K562 (cell line): Measurements from ENCODE around the gene CCNL2. TPM values are rescaled to one million over a fixed set of nuclear protein-coding genes. Genes with fewer than 3 reads are reported as not detected.

Experiments used
- CHD2 ChIP-seq: IDR thresholded peaks from 2 replicates; pipeline ENCODE4 v1.6.1; 2011; ENCODE audit warnings: low read depth, low read length
- HDAC1 ChIP-seq, 2 experiments: fragments of 450-650 bp; IDR thresholded peaks; 2 replicates each; pipeline ENCODE4 v1.6.1; 2016 to 2017; ENCODE audit warnings: inconsistent platforms in 1 of 2, mild to moderate bottlenecking in 1 of 2, moderate library complexity in 1 of 2
- IFI16 ChIP-seq: fragments of 250-450 bp; sonication (Bioruptor Pico); IDR thresholded peaks from 2 replicates; pipeline ENCODE4 v2.1.2; 2022; ENCODE audit warnings: mild to moderate bottlenecking, inconsistent platforms
- ILF3 ChIP-seq: fragments of 450-650 bp; IDR thresholded peaks from 2 replicates; pipeline ENCODE4 v1.6.1; 2018; ENCODE audit warnings: antibody characterized with exemption, mild to moderate bottlenecking, moderate library complexity, borderline replicate concordance
- KDM5B ChIP-seq: fragments of 200-600 bp; sonication (generic); IDR thresholded peaks from 2 replicates; pipeline ENCODE4 v1.6.1; 2012; ENCODE audit warnings: low read depth, mild to moderate bottlenecking, moderate library complexity, low read length, control low read depth, inconsistent platforms; ENCODE audit not compliant: insufficient replicate concordance
- MEF2A ChIP-seq: IDR thresholded peaks from 2 replicates; pipeline ENCODE4 v1.6.1; 2011; ENCODE audit warnings: low read depth, mild to moderate bottlenecking, low read length, moderate library complexity; ENCODE audit not compliant: control insufficient read depth
- NUFIP1 ChIP-seq: fragments of 450-650 bp; IDR thresholded peaks from 2 replicates; pipeline ENCODE4 v1.6.1; 2018; ENCODE audit not compliant: partially characterized antibody
- RAD21 ChIP-seq, 2 experiments: fragments of 250-450 bp in 1 of 2; fragments of 450-650 bp in 1 of 2; sonication (Bioruptor Pico) in 1 of 2; formaldehyde crosslinking in 1 of 2; IDR thresholded peaks in 1 of 2; conservative IDR thresholded peaks in 1 of 2; 2 replicates each; pipeline versions ENCODE4 v1.4.0 to v1.8.0; 2020 to 2022; ENCODE audit warnings: mild to moderate bottlenecking in 2 of 2, moderate library complexity in 1 of 2
- ZNF717 ChIP-seq: fragments of 250-450 bp; sonication (Bioruptor Pico); IDR thresholded peaks from 2 replicates; pipeline ENCODE4 v1.5.0; 2021
- polyA plus RNA-seq, 8 experiments: library from polyadenylated mRNA; depleted of rRNA in 4 of 8; stranded (reverse) in 5 of 8; unstranded in 3 of 8; fragments of >200 nt; fragmentation: Nextera tagmentation in 2 of 8; fragmentation: Illumina TruSeq in 1 of 8; extraction: Ambion mirVana in 2 of 8; extraction: Trizol in 1 of 8; gene quantifications; 2 replicates each; pipeline versions ENCODE4 v1.2.1 to v1.2.3, GENCODE V29; 2011 to 2014; ENCODE audit warnings: inconsistent platforms in 1 of 8, missing spikeins in 1 of 8
- total RNA-seq, 7 experiments: library from RNA; depleted of rRNA in 6 of 7; stranded (reverse); fragments of >200 nt in 6 of 7; fragmentation: Illumina TruSeq in 2 of 7; extraction: Trizol in 2 of 7; gene quantifications; 2 replicates each; pipeline versions ENCODE4 v1.2.1 to v1.2.3, GENCODE V29; 2011 to 2021; ENCODE audit warnings: low replicate concordance in 1 of 7
- TF ChIP-seq, protein P1 (sequence below): fragments of 250-450 bp; sonication (Bioruptor Pico); IDR thresholded peaks from 2 replicates; pipeline ENCODE4 v1.4.0; 2020; ENCODE audit warnings: mild to moderate bottlenecking
- TF ChIP-seq, protein P2 (sequence below), 2 experiments: fragments of 450-650 bp in 1 of 2; sonication (generic) in 1 of 2; formaldehyde crosslinking in 1 of 2; IDR thresholded peaks in 1 of 2; conservative IDR thresholded peaks in 1 of 2; 2 replicates each; pipeline versions ENCODE4 v1.6.1 to v1.8.1; 2016 to 2023; ENCODE audit warnings: mild to moderate bottlenecking in 2 of 2, moderate library complexity in 2 of 2, inconsistent platforms in 1 of 2, missing genetic modification reagents in 1 of 2
- TF ChIP-seq, protein P3 (sequence below): fragments of 200-600 bp; sonication (generic); IDR thresholded peaks from one replicate; pipeline ENCODE4 v1.6.1; 2012; ENCODE audit warnings: mild to moderate bottlenecking, low read depth, low read length, inconsistent platforms

The CCNL2 gene
- total and polyA plus RNA-seq, 9 of the 15 experiments (the other 6 are each of a cell fraction or from before 2014, with no cell fraction given) = 2.8 to 287 (median 94.5) TPM

DNA sequence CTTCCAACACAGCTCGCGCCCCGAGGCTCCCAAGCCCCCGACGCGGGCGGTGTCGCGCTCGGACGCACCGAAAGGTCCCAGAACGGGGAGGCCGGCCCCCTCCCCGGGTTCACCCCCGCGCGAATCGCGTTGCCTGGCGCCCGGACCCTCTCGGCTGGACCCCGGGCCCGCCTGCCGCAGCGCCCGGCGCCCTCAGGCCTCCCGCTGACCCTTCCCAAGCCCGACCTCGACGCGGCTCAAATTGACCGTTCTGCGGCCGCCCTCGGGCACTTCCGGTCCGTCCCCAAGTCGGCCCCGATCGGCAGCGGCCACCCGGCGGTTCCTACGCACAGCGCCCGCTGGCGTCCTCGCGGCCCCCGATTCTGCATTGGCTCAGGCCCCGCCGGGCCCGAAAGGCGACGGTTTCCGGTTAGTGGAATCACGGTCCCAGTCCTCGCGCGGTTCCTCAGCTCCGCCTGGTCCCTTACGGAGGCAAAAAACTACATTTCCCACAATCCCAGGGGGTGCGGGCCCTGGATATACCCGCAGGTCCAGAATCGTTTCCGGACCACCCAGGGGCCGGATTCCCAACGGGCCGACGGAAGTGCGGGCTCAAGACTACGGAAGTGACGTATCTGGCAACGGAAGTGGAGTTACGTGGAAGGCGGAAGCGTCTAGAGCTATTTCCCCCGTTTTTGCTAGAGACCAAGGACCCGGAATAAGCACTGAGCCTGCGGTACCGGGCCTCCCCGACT is 24.0 kb downstream of the CCNL2 start, which contains the start of gene AURKAIP1 (continued):
- TF ChIP-seq, protein P1, sequence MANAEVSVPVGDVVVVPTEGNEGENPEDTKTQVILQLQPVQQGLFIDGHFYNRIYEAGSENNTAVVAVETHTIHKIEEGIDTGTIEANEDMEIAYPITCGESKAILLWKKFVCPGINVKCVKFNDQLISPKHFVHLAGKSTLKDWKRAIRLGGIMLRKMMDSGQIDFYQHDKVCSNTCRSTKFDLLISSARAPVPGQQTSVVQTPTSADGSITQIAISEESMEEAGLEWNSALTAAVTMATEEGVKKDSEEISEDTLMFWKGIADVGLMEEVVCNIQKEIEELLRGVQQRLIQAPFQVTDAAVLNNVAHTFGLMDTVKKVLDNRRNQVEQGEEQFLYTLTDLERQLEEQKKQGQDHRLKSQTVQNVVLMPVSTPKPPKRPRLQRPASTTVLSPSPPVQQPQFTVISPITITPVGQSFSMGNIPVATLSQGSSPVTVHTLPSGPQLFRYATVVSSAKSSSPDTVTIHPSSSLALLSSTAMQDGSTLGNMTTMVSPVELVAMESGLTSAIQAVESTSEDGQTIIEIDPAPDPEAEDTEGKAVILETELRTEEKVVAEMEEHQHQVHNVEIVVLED (CRISPR knock-in tag) = peak; percentile 85
- TF ChIP-seq IFI16 (no peak), ILF3 (peak; percentile 88; the same call in 1 of the 2 replicates), MEF2A (peak; percentile 60; the same call in 1 of the 2 replicates), RAD21 (CRISPR knock-in tag; conservative IDR thresholded peaks at IDR 0.05 in 1 of 2, IDR thresholded peaks at IDR 0.05 in 1 of 2) (peak in 1 of 2 experiments; percentile 18; a peak in 1 of 4 replicates), CHD2 (peak; percentile 97), ZNF717 (CRISPR knock-in tag) (no peak), KDM5B (peak; percentile 83), NUFIP1 (peak; percentile 94), HDAC1 (IDR thresholded peaks at IDR 0.05) (peak in 1 of 2 experiments; percentile 51; a peak in 2 of 4 replicates)
- TF ChIP-seq, protein P2, sequence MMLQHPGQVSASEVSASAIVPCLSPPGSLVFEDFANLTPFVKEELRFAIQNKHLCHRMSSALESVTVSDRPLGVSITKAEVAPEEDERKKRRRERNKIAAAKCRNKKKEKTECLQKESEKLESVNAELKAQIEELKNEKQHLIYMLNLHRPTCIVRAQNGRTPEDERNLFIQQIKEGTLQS (IDR thresholded peaks at IDR 0.05) = peak; percentile 55
- TF ChIP-seq, protein P2 (CRISPR knock-in tag; conservative IDR thresholded peaks at IDR 0.05) = peak; percentile 96
- TF ChIP-seq, protein P3, sequence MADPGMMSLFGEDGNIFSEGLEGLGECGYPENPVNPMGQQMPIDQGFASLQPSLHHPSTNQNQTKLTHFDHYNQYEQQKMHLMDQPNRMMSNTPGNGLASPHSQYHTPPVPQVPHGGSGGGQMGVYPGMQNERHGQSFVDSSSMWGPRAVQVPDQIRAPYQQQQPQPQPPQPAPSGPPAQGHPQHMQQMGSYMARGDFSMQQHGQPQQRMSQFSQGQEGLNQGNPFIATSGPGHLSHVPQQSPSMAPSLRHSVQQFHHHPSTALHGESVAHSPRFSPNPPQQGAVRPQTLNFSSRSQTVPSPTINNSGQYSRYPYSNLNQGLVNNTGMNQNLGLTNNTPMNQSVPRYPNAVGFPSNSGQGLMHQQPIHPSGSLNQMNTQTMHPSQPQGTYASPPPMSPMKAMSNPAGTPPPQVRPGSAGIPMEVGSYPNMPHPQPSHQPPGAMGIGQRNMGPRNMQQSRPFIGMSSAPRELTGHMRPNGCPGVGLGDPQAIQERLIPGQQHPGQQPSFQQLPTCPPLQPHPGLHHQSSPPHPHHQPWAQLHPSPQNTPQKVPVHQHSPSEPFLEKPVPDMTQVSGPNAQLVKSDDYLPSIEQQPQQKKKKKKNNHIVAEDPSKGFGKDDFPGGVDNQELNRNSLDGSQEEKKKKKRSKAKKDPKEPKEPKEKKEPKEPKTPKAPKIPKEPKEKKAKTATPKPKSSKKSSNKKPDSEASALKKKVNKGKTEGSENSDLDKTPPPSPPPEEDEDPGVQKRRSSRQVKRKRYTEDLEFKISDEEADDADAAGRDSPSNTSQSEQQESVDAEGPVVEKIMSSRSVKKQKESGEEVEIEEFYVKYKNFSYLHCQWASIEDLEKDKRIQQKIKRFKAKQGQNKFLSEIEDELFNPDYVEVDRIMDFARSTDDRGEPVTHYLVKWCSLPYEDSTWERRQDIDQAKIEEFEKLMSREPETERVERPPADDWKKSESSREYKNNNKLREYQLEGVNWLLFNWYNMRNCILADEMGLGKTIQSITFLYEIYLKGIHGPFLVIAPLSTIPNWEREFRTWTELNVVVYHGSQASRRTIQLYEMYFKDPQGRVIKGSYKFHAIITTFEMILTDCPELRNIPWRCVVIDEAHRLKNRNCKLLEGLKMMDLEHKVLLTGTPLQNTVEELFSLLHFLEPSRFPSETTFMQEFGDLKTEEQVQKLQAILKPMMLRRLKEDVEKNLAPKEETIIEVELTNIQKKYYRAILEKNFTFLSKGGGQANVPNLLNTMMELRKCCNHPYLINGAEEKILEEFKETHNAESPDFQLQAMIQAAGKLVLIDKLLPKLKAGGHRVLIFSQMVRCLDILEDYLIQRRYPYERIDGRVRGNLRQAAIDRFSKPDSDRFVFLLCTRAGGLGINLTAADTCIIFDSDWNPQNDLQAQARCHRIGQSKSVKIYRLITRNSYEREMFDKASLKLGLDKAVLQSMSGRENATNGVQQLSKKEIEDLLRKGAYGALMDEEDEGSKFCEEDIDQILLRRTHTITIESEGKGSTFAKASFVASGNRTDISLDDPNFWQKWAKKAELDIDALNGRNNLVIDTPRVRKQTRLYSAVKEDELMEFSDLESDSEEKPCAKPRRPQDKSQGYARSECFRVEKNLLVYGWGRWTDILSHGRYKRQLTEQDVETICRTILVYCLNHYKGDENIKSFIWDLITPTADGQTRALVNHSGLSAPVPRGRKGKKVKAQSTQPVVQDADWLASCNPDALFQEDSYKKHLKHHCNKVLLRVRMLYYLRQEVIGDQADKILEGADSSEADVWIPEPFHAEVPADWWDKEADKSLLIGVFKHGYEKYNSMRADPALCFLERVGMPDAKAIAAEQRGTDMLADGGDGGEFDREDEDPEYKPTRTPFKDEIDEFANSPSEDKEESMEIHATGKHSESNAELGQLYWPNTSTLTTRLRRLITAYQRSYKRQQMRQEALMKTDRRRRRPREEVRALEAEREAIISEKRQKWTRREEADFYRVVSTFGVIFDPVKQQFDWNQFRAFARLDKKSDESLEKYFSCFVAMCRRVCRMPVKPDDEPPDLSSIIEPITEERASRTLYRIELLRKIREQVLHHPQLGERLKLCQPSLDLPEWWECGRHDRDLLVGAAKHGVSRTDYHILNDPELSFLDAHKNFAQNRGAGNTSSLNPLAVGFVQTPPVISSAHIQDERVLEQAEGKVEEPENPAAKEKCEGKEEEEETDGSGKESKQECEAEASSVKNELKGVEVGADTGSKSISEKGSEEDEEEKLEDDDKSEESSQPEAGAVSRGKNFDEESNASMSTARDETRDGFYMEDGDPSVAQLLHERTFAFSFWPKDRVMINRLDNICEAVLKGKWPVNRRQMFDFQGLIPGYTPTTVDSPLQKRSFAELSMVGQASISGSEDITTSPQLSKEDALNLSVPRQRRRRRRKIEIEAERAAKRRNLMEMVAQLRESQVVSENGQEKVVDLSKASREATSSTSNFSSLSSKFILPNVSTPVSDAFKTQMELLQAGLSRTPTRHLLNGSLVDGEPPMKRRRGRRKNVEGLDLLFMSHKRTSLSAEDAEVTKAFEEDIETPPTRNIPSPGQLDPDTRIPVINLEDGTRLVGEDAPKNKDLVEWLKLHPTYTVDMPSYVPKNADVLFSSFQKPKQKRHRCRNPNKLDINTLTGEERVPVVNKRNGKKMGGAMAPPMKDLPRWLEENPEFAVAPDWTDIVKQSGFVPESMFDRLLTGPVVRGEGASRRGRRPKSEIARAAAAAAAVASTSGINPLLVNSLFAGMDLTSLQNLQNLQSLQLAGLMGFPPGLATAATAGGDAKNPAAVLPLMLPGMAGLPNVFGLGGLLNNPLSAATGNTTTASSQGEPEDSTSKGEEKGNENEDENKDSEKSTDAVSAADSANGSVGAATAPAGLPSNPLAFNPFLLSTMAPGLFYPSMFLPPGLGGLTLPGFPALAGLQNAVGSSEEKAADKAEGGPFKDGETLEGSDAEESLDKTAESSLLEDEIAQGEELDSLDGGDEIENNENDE = peak; percentile 80
